GM18868 (cell line): ENCODE data around the gene PRRX2.
"Not testable (repeated sequence)": the region's sequence is repeated elsewhere in the genome, so short reads cannot be mapped to it uniquely, and the experiment has no call there.

Source experiments
- ATAC-seq: cut with Tn5 transposase; IDR thresholded peaks from one replicate; pipeline ENCODE4 v1.9.1; 2021; ENCODE audit warnings: mild to moderate bottlenecking, moderate library complexity; ENCODE audit not compliant: unreplicated experiment

PRRX2 gene

GRCh38 chr9:129726322-129727160, 61.1 kb downstream of the PRRX2 start:
- no peak for ATAC-seq

GRCh38 chr9:129728744-129729143, 63.3 kb downstream of the PRRX2 start:
- ATAC-seq: no peak

- ATAC-seq: no peak
These were observed 66.1 kb downstream of the PRRX2 start for GRCh38 chr9:129731477-129732085.

GRCh38 chr9:129732100-129732499, 66.7 kb downstream of the PRRX2 start:
- no peak for ATAC-seq

- ATAC-seq: no peak
These were observed 67.6 kb downstream of the PRRX2 start for GRCh38 chr9:129732946-129733631.

GRCh38 chr9:129733632-129733953, 68.1 kb downstream of the PRRX2 start:
- no peak for ATAC-seq

GRCh38 chr9:129735546-129735945, 70.1 kb downstream of the PRRX2 start:
- no peak for ATAC-seq

GRCh38 chr9:129736334-129736733, 70.9 kb downstream of the PRRX2 start:
- no peak for ATAC-seq

- ATAC-seq: peak; percentile 52
These were observed 72.2 kb downstream of the PRRX2 start for GRCh38 chr9:129737479-129738274.

GRCh38 chr9:129739432-129739831, 74.0 kb downstream of the PRRX2 start:
- ATAC-seq: no peak

- no peak for ATAC-seq
These were observed 74.7 kb downstream of the PRRX2 start for GRCh38 chr9:129740174-129740573.

- no peak for ATAC-seq
These were observed 75.4 kb downstream of the PRRX2 start for GRCh38 chr9:129740666-129741464.

- no peak for ATAC-seq
These were observed 79.8 kb downstream of the PRRX2 start for GRCh38 chr9:129745200-129745599.

- ATAC-seq: no peak
These were observed 80.8 kb downstream of the PRRX2 start for GRCh38 chr9:129746092-129746777.

GRCh38 chr9:129748249-129748648, 82.8 kb downstream of the PRRX2 start:
- no peak for ATAC-seq

- not testable (repeated sequence) for ATAC-seq
These were observed 83.6 kb downstream of the PRRX2 start for GRCh38 chr9:129749052-129749451.

GRCh38 chr9:129749575-129749974, 84.1 kb downstream of the PRRX2 start:
- ATAC-seq: no peak

- no peak for ATAC-seq
These were observed 84.7 kb downstream of the PRRX2 start for GRCh38 chr9:129750013-129750638.
